GM19372 (cell line): ENCODE data around the gene PSRC1.
"Not testable (repeated sequence)": the region's sequence is repeated elsewhere in the genome, so short reads cannot be mapped to it uniquely, and the experiment has no call there.

Source experiments
- ATAC-seq: cut with Tn5 transposase; IDR thresholded peaks from one replicate; pipeline ENCODE4 v1.9.1; 2021; ENCODE audit warnings: mild to moderate bottlenecking, low read depth, moderate library complexity; ENCODE audit not compliant: unreplicated experiment

PSRC1 gene

GRCh38 chr1:109282952-109283747 is at the start of gene PSRC1:
PSRC1 (minus strand) TSS chr1:109283145.
- ATAC-seq, result peak; percentile 94

DNA sequence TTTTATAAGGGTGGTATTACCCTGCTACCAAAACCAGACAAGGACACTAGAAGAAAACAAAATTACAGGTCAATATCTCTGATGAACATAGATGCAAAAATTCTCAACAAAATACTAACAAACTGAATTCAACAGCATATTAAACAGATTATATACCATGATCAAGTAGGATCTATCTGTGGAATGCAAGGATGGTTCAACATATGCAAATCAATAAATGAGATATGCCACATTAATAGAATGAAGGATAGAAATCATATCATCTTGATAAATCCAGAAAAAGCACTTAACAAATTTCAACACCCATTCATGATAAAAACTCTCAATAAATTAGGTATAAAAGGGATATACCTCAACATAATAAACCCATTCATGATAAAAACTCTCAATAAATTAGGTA is 48.2 kb upstream of the PSRC1 start:
- no peak for ATAC-seq

DNA sequence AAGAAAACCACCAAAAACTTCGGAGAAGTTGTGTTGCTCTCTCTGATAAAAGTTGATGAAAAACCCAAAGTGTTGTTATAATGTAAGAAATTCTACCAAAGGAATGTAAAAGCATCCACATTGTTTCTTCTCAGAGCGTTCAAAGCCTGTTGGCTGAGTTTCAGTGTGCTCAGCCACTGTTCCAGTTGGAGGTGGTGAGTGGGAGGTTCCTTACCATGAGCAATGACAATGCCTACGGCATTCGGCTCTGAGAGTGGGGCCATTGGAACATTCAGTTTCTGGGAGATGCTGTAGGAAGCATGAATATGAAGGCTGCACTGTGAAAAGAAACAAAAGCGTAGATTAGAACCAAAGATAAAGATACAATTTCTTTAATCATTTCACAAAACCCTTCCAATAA is 44.3 kb upstream of the PSRC1 start:
- no peak for ATAC-seq

- no peak for ATAC-seq
Observed at GRCh38 chr1:109322974-109323373, 40.0 kb upstream of the PSRC1 start.

- ATAC-seq, result no peak
Observed at GRCh38 chr1:109319114-109319513, 36.2 kb upstream of the PSRC1 start.

DNA sequence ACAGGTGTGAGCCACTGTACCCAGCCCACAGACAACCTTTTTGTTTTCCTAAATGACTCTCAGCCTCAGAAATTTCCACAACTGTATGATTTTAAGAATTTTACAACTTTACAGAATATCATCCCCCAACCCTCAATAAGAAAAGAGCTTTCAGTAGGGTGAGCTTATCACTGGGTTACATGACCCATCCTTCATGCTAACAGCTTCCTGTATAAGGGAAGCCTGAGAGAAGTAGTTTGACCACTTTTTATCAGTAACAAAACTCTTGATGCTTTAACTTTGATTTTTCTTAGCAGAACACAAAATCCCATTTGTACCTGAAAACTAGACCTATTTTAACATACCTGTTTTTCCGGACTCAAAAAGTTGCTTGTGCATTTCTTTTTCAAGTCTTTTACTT is 33.6 kb upstream of the PSRC1 start:
- ATAC-seq, result no peak

- ATAC-seq, result no peak
Observed at GRCh38 chr1:109315288-109315687, 32.3 kb upstream of the PSRC1 start.

DNA sequence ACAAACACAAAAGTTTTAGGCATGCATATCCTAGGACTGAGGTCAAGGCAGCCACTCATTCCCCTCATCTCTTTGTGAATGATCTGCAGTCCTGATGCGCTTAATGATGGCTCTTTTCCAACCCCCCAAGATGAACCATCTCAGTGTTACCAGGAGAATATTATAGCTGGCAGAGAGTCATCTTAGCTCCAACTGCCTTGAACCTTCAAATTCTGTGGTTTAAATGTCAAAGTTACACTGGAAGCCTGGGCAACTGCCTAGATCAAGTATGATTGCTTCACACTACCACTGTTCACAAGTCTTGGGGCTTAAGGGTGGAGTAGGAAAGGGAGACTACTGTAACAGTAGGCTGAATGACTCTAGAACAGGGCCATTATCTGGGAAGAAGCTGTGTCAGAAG is 31.9 kb upstream of the PSRC1 start:
- no peak for ATAC-seq

DNA sequence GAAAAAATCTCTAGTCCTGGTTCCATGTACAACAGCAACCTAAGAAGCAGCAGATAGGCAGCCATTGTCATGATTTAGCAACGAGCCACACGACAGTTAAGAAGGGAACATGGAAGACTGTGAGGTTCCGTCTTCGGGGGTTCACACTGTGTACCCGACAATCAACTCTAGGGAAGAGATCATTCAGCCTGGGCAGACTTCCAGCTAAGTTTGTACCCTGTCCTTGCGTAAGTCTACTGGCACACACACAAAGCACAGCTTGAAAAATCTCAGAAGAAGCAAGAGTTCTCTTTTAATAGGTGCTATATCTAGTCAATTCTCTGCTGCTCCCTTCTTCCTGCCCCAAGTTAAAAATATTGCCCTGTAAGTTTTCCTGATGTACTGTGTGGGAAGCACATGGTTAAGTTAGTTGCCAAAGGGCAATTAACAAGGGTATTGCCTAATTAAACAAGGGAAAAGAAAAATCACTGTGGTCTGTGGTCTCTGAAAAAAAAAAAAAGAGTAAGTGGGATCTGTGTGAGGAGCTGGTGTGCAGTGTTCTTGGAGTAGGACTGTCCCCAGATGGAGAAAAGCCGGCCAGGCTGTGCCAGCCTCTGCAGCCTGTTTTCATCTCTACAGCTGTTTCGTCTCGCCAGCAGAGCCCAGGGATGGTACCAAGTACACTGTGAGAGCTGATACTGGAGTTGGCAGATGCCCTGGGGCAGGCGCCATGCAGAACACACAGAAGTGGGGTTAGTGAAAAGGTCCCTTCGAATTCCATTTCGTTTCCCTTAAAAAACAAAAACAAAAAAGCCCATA is 30.2 kb upstream of the PSRC1 start:
- no peak for ATAC-seq

GRCh38 chr1:109312246-109312645 is 29.3 kb upstream of the PSRC1 start:
- no peak for ATAC-seq

DNA sequence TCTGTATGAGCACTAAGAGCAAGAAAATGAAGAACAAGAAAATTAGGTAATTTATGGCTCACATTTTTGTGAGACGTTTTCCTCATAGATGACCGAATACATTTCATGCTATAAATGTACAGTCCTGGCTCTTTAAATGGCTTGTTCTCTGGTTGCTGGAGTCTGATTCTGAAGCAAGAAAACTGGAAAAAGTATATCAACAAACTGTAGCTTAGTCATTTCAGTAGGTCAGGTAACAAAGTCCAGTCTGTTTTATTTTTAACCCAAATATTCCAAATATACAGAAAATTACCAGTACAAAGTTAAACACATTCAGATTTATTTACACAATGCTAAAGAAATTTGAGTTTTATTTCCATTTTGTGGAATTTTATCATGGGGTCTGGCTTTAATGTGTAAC is 26.4 kb upstream of the PSRC1 start:
- ATAC-seq, result no peak

DNA sequence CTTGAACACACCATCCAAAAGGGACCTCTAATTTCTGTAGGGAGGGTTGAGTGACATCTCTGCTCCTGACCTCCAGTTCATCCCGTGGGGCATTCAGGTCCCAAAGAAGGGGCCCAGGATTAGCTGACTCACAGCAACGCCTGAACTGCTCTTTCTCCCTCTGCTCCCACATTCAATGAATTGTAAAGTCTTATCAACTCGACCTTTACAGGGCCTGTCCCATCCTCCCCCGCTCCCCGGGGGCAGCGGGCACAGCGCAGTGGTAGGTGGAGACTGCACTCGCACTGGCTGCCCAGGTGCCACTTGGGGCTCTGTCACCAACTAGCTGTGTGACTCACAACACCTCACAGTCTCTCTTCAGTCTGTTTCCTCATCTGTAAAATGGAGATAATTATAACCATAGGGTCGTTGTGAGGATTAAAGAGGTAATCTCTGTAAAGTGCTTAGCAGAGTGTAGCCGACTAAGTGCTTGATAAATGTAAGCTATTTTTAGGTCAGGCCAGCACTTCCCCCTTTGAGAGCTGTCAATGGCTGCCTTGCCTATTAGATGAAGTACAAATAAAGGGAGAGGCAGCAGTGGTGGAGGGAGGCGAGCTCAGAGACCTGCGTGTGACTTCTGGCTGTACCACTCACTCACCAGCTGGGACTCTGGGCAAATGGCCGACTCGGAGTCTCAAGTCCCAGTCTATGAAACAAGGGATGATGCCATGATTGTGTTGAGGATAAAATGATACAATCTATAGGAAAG is 24.5 kb upstream of the PSRC1 start:
- ATAC-seq, result no peak

DNA sequence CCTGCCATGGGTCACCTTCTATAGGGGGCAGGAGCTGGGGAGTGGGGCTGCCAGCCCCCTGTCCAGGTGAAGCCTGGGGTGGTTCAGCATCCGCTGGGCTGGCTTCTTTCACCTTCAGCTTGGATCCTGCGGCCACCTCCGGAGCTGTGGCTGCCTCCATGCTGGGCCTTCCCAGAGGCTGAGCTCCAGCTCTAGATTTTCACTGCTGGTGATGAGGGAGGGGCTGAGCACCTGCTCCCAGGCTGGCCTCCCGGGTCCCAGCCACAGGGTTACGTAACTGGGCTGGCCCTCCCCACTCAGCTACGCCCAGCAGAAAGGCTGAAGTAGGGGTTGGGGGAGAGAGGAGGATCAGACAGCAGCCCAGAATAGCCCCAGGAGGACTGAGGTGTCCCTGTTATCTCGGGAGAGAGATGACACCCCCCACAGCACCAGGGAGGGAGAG is 23.9 kb upstream of the PSRC1 start, which contains the start of gene MYBPHL:
MYBPHL (minus strand) TSS at position 180 of the 442 bp plus-strand sequence; CDS start at position 160, 20 bp downstream.
- ATAC-seq, result no peak

GRCh38 chr1:109305991-109306390 is 23.0 kb upstream of the PSRC1 start:
- not testable (repeated sequence) for ATAC-seq

- no peak for ATAC-seq
Observed at GRCh38 chr1:109304226-109304920, 21.4 kb upstream of the PSRC1 start.

DNA sequence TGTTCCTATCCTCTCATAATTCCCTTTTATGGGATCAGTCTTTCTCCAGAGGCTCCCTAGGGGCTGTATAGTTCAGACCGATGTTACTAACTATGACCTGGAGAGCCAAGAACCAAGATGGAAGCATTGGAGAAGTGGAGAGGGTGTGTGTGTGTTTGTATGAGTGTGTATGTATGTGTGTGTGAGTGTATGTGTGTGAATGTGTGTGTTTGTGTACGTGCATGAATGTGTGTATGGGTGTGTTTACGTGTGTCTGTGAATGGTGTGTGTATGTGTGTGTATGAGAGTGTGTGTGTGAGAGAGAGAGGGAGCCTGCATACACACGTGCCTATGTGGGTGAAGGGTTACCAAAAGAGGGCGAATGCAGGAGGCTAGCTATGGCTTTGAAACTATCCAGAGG is 18.9 kb upstream of the PSRC1 start:
- no peak for ATAC-seq

DNA sequence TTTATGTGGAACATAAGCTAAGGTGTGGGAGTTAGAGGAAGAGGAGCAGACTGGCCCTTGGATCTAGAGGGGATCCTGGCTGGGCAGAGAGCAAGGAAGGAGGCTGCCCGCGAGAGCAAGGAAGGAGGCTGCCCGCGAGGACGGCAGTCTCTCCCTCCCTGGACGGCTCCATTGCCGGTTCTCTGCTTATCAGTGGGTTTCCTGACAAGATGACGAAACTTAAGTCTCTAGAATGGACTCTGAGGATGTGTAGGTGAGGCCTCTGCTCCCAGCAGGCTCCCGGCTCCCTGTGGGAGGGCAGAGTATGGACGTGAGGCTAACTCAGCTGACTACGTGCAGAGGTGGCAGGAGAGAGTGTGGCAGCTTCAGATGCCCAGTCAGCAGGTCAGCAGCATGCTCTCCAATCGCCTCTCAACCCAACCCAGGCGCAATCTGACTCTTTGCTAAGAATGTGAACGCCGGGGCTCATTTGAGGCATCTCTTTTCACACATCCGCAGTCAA is 17.8 kb upstream of the PSRC1 start:
- ATAC-seq, result no peak

GRCh38 chr1:109299558-109300343 is 16.8 kb upstream of the PSRC1 start:
- no peak for ATAC-seq
